NCI-H1105 treated with DMSO at 0.1 percent for 48 hours (cell line): Measurements from ENCODE around the gene TRABD2B.

Experiments used
- DNase-seq: peaks from one replicate; lab custom pipeline; 2025; lab: John Stamatoyannopoulos, UW

Gene TRABD2B

DNA sequence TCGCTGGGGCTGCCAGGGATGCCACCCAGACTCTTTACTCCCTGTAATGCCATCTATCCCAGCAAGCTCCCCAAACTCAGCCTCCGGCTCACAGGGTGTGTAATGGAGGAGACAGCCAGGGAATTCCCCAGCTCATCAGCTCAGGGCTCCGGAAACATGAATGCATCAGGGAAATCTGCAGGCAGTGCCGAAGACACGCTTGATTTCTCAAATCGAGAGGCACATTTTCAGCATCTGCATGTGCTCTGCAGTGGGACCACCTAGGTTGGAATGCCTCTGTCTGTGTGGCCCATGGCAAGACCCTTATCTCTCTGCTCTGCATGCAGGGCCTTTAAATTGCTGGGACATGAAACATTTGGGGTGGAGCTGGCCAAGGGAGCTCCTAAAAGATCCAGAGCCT lies 170.1 kb downstream of the TRABD2B start:
- no peak for DNase-seq

GRCh38 chr1:47824716-47825115 lies 172.5 kb downstream of the TRABD2B start:
- no peak for DNase-seq

DNA sequence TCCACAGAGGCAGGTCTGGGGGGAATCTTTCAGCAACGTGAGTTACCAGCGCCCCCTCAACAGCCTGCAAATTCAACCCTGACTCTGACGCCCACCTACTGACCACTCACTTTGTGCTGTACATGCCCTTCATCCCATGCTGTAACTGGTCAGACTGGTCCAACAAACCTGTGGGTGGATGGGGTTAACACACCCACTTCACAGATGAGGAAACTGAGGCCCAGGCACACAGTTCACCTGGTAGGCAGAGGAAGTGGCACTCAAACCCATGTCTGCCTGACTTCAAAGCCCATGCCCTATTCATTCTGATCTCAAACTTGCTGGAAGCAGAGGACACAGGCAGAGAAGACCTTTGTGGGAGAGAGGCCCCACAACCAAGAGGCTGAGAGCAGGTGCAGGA lies 172.9 kb downstream of the TRABD2B start:
- no peak for DNase-seq

DNA sequence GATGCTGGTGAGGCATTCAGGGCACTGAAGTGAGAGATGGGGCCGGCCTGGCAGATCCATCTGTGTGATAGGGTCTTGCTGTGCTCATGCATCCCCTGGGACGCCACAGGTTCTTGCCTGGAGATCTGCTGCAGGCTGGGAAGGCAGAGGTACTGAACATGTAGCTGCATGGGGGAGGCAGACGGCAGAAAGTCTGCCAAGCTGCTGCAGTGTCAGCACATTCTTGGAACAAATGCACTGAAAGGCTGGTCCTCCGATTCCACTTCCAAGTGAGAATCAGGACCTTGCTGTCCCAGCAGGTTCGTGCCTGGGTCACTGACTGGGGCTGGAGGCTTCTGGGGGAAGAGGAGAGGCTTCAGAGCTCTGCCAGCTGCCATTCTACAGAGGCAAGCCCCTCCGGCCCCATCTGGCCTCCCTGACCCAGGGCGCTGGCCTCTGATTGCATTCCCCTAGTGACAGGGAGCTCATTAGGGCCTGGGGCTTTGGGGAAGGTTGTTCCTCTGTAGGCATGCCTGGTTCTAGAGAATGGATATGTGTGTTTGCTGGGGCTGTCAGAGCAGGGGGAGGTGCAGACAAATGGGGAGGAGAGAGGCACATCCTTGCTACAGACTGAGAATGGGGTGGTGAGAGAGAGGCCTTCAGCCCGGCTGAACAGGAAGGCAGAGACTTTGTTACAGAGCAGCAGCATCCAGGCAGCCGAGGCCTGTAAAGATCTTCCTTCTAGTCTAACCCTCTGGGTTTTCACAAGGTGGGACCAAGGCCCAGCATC lies 174.0 kb downstream of the TRABD2B start:
- no peak for DNase-seq

DNA sequence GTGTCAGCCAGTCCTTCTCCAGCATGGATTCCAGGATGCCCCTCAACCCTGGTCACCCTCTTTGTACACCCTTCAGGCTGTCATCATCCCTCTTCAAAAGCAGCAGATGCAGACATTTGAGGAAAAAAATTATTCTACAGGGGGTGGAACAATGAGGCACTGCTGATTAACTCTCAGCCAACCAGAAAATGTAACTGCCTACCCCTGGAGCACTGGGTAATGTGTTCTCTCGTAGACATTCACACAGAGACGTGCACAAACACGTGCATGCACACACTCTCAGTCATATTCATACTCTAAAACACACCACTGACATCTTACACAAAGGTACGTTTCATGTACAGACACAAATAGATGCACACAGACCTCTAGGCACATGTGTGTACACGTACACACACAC lies 175.4 kb downstream of the TRABD2B start:
- DNase-seq = no peak

DNA sequence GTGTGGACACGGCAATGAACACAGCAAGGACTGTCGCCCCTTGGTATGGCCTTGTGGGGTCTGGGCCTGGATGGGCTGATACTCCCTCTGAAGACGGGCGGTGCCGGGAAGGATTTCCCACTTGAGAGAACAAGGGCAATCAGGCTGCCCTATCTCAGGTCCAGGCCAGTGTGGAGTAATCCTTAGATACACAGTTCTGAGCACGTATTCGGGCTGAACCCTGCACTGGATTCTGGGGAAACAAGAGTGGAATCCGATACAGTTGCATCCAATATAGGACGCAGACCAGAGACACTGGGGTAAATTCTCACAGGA lies 177.7 kb downstream of the TRABD2B start:
- DNase-seq = no peak

- DNase-seq = no peak
These were observed 178.3 kb downstream of the TRABD2B start for GRCh38 chr1:47818682-47819573.

DNA sequence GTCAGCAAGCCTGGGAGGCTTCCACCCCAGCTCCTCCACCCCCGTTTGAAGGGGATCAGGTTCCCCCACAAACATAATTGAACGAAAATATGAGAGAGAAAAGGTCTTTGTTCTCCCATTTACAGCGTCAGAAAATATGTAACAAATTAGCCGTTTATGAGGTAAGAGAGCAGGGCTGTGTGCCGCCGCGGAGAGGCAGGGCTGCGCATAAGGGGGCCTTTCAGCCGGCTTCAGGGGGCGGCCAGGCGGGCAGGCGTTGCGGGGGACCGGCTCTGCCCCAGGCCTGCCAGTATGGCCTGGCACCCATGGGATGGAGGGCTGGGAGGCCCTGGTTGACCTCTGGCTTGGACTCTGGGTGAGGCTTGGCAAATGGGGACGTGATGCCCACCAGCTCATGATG lies 179.3 kb downstream of the TRABD2B start:
- no peak for DNase-seq

DNA sequence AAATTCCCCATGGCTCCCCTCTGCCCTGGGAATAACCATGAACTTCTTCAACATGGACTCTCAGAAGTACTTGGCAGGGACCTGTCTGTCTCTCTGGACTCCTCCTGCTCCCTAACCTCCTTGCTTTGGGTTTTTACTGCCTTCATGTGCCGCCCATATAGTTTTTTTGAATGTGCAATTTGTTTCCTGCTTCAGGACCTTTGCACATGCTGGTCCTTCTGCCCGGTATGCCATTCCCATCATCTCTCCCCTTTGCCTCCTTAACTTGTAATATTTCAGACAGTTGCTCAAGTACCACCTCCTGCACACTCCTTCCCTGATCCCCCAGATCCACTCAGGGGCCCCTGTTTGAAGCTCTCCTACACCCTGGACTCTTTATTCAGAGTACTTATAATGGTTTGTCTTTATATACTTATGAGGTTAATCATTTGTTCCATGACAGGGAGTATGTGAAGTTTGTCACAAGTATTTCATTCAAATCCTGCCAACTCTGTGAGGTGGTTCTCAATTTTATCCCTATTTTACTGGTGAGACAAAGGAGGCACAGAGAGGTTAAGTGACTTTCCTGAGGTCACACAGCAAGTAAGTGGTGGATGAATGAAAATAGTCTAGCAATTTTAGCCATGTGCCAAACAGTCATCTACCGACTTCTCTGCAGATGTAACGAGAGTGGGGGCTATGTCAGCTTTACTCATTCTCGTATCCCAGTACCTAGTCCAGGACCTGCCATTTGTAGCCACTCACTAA lies 180.7 kb downstream of the TRABD2B start:
- no peak for DNase-seq

GRCh38 chr1:47814612-47815395 lies 182.4 kb downstream of the TRABD2B start:
- no peak for DNase-seq

GRCh38 chr1:47813970-47814369 lies 183.2 kb downstream of the TRABD2B start:
- no peak for DNase-seq

- peak; percentile 7 for DNase-seq
These were observed 184.2 kb downstream of the TRABD2B start for GRCh38 chr1:47812904-47813514.

DNA sequence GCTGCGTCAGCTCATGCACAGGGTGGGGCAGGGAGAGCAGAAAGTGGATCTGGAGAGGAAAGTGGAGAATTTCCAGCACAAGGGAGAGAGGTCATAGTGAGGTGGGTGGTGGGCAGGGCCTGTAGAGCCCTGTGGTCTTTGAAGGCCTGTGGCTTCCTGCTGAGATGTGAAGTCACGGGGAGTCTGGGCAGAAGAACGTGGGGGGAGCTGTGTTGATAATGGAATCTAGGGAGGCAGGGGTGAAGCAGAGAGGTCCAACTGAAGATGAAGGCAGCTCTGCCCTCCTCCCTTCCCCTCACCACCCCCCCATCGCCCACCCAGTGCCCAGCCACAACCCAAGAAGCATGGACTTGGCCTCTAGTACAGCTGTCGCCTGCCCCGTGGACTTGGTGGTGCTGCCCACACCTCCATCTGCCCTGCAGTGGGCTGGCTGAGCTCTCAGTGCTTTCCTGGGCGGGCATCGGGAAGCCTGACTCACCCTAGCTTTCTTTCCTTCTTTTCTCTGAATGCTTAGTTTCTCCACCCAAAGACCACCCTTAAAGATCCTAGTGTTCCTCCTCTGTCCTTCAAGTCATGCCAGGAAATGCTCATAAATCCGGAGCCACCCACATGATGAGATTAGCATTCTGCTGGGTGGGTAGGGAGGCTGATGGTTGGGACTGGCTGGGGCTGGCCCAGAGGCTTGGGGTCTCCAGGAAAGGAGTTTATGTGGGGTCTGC lies 186.1 kb downstream of the TRABD2B start:
- DNase-seq = no peak

- no peak for DNase-seq
These were observed 187.7 kb downstream of the TRABD2B start for GRCh38 chr1:47809301-47810084.

DNA sequence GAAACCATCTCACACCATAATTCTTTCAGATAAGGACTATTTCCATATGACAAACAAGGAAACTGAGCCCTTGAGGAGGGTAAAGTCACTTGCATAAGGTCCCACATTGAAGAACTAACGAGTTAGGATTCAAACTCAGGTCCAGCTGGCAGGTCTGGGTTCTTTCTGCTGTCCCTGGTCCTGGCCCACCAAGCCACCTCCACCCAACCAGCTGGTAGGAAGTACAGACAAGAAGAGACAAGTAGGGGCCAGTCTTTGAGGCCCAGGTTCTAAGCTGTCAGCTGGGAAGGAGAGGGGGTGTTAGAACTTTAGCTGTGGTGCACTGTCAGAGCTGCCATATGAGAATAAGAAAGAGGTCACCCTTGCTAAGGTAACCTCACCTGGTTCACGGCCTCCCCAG lies 188.6 kb downstream of the TRABD2B start:
- no peak for DNase-seq

DNA sequence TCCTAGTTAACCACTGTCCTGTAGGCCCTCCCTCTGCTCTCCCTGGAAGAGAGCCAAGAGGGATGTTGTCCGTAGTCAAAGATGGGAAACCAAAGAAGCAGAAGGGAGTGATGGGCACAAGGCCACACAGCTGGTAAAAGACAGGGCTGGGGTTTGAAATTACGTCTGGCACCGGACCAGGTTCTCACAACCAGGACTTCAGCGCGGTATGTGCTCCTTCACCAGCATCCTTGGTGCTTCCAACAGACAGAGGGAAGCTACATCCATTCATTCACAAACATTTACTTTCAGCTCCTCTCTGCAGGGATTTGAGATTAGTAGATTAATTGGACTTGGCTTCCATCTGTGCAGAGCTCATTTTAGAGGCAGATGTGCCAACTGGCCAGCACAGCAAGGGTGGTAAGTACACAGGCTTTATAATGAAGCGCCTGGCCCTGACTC lies 191.2 kb downstream of the TRABD2B start:
- peak; percentile 61 for DNase-seq

DNA sequence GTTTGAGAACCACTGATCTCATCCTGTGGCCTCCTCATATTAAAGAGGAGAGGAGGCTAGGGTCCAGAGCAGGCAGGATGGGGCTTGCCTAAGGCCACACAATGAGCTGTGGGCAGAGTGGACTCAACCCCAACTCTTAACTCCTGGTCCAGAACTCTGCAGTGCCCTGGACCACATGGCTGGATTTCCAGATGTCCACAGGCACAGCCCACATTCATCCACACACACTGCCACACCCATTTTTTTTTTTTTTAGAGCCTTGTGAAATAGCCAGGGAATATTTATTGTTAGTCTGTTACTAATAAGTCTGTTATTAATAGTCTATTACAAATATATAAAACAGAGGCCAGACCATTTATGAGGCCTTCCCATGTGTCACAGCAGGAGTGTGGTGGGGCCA lies 192.2 kb downstream of the TRABD2B start:
- DNase-seq = no peak

DNA sequence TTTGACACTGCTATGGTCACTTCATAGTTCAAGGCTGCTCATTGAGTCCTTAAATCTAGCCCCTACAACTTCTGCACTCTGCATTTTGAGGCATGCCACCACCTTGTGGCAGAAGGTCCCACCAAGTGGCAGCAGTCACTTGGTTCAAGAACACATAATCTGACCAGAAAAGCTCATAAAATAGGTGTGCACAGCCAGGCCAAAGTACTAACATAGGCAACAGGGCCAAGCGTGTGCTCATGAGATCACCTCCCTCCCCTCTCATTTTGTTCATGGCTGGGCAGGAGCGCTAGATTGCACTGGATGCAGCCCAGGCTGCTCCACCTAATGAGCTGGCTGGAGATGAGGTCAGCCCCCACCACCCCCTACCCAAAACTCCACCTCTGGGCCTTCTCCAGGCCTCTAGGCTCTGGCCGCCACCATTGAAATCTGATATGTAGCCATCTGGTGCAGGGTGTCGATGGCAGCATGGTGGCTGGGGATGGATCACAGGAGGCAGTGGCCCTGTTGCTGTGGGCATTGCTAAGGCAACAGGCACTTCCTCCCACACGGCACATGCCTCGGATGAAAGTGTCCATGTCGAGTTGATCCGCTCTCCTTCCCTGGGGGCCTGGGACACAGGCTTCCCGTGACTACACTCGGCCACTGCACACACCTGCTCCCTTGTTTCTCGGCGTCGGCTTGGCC lies 193.2 kb downstream of the TRABD2B start:
- DNase-seq = no peak

DNA sequence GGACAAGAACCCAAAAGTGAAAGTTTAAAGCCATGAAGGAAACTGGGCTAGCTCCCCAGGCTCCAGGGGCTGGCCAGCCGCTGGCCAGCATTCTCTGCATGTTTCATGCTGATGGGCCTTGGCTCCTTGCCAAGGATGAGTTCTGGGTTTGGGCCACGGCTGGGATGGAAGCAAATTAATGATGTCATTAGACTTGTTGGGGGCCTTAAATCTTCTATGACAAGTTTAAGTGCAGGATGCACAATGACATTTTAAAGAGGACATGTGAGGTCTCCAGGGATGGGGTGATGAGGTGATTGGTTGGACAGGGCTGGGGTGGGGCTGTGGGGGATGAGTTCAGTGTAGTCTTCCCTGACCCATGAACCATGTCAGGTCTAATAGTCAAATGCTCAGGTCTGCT lies 199.6 kb downstream of the TRABD2B start:
- no peak for DNase-seq
